RWPE1 (cell line): ENCODE measurements around the gene LRTM2.

Experiments used
- CTCF ChIA-PET: fragments of 350-600 bp; sonication (Branson Sonifier 250); formaldehyde crosslinking; extraction: SDS; loops from one replicate; lab custom pipeline; 2021; lab: Yijun Ruan, JAX
- POLR2A ChIA-PET: fragments of 400-600 bp; formaldehyde crosslinking; extraction: SDS; loops from one replicate; lab custom pipeline; 2020; ENCODE audit warnings: antibody characterized with exemption; ENCODE audit not compliant: low non-redundant PET; lab: Yijun Ruan, JAX
- DNase-seq: peaks from one replicate; pipeline ENCODE4 v3.0.0; 2012; ENCODE audit warnings: low spot score
- H3K27ac ChIP-seq: fragments of 450-650 bp; 2 replicates; pipeline ENCODE4 v1.5.1; 2017
- CTCF ChIP-seq: fragments of 450-650 bp; conservative IDR thresholded peaks from 2 replicates; pipeline ENCODE4 v1.5.1; 2017; ENCODE audit warnings: low read depth, mild to moderate bottlenecking

Gene LRTM2

GRCh38 chr12:1870998-1871917 lies 50.9 kb downstream of the LRTM2 start:
- ChIA-PET POLR2A (no interaction called here), CTCF (interaction anchor here (0.9 kb wide), 1 partner anchor 15 kb away, joined by 3 read pairs; no protein-coding TSS in a partner anchor)
- DNase-seq = no peak
- TF ChIP-seq CTCF = no peak
- H3K27ac ChIP-seq = no peak overlapping the region

GRCh38 chr12:1872001-1872400 lies 51.6 kb downstream of the LRTM2 start:
- DNase-seq = no peak
- H3K27ac ChIP-seq = no peak overlapping the region
- CTCF ChIA-PET = no interaction called here
- no peak for TF ChIP-seq CTCF
- POLR2A ChIA-PET = no interaction called here

GRCh38 chr12:1872448-1872847 lies 52.1 kb downstream of the LRTM2 start:
- no peak for TF ChIP-seq CTCF
- no peak overlapping the region for H3K27ac ChIP-seq
- CTCF ChIA-PET = no interaction called here
- POLR2A ChIA-PET = no interaction called here
- DNase-seq = no peak

GRCh38 chr12:1873531-1874510 lies 53.5 kb downstream of the LRTM2 start:
- no peak overlapping the region for H3K27ac ChIP-seq
- POLR2A ChIA-PET = no interaction called here
- CTCF ChIA-PET = interaction anchor here (0.6 kb wide), 1 partner anchor 112 kb away, joined by 5 read pairs; no protein-coding TSS in a partner anchor
- DNase-seq = no peak
- TF ChIP-seq CTCF = no peak

- ChIA-PET POLR2A (no interaction called here), CTCF (interaction anchor here (0.9 kb wide), 1 partner anchor 707 kb away, joined by 5 read pairs; no protein-coding TSS in a partner anchor)
- TF ChIP-seq CTCF = no peak
- no peak overlapping the region for H3K27ac ChIP-seq
- DNase-seq = no peak
These were observed 55.2 kb downstream of the LRTM2 start for GRCh38 chr12:1875608-1876007.

- ChIA-PET POLR2A (no interaction called here), CTCF (no interaction called here)
- TF ChIP-seq CTCF = no peak
- H3K27ac ChIP-seq = no peak overlapping the region
- no peak for DNase-seq
These were observed 55.7 kb downstream of the LRTM2 start for GRCh38 chr12:1876086-1876485.
